Panc1 (cell line): ENCODE data around the gene KLF15. TPM values are rescaled to one million over a fixed set of nuclear protein-coding genes. Genes with fewer than 3 reads are reported as not detected.

ENCODE experiments used
- ATAC-seq: fragments of 200-7000 bp; cut with Tn5 transposase; 2 replicates; pipeline ENCODE4 v1.9.1; 2020; ENCODE audit warnings: mild to moderate bottlenecking, moderate library complexity
- BruUV-seq: library from RNA; stranded (reverse); fragments of 400-500 nt; replicated peaks from 2 replicates; lab custom pipeline; 2021; lab: Mats Ljungman, UMichigan
- CTCF ChIA-PET: fragments of 300-600 bp; sonication (Branson Sonifier 250); formaldehyde crosslinking; loops from one replicate; lab custom pipeline; 2022; ENCODE audit warnings: antibody characterized with exemption; lab: Charles Lee
- POLR2A ChIA-PET: fragments of 300-600 bp; sonication (Branson Sonifier 250); formaldehyde crosslinking; loops from one replicate; lab custom pipeline; 2022; ENCODE audit warnings: antibody characterized with exemption; lab: Charles Lee
- DNase-seq: peaks from one replicate; pipeline ENCODE4 v3.0.0-alpha.2; 2010; ENCODE audit warnings: low read depth, low spot score
- H3K27ac ChIP-seq: 2 replicates; pipeline ENCODE4 v1.5.1; 2011; ENCODE audit warnings: mild to moderate bottlenecking, low read length, inconsistent platforms
- H3K27me3 ChIP-seq: fragments of 200-500 bp; sonication (Bioruptor generic); 2 replicates; pipeline ENCODE4 v1.6.0; 2014; ENCODE audit warnings: low read length, inconsistent platforms; ENCODE audit not compliant: control insufficient read depth, insufficient read depth
- H3K36me3 ChIP-seq: fragments of 200-500 bp; sonication (Bioruptor generic); 2 replicates; pipeline ENCODE4 v1.5.1; 2014; ENCODE audit warnings: inconsistent platforms, mild to moderate bottlenecking, low read length, moderate library complexity; ENCODE audit not compliant: control insufficient read depth, insufficient read depth
- H3K4me1 ChIP-seq: 2 replicates; pipeline ENCODE4 v1.5.1; 2011; ENCODE audit warnings: inconsistent platforms, mild to moderate bottlenecking, low read length, moderate library complexity; ENCODE audit not compliant: control insufficient read depth, insufficient read depth
- H3K4me3 ChIP-seq, 2 experiments: 2 replicates each; pipeline ENCODE4 v1.5.1; 2011 to 2012; ENCODE audit warnings: low read depth in 2 of 2, low read length in 2 of 2, mild to moderate bottlenecking in 2 of 2, inconsistent platforms in 1 of 2, moderate library complexity in 1 of 2
- H3K9me3 ChIP-seq: fragments of 200-500 bp; sonication (Bioruptor generic); 2 replicates; pipeline ENCODE4 v1.5.1; 2014; ENCODE audit warnings: low read depth, mild to moderate bottlenecking, inconsistent platforms, low read length, moderate library complexity; ENCODE audit not compliant: control insufficient read depth, insufficient read depth
- CTCF ChIP-seq: fragments of 450-650 bp; IDR thresholded peaks from 2 replicates; pipeline ENCODE4 v1.5.1; 2017; ENCODE audit warnings: mild to moderate bottlenecking
- POLR2AphosphoS5 ChIP-seq: IDR thresholded peaks from 2 replicates; pipeline ENCODE4 v1.6.1; 2012; ENCODE audit warnings: mild to moderate bottlenecking, low read depth, low read length, moderate library complexity
- REST ChIP-seq, 2 experiments: IDR thresholded peaks; 2 replicates each; pipeline ENCODE4 v1.6.1; 2011 to 2012; ENCODE audit warnings: low read depth in 2 of 2, control low read depth in 1 of 2, low read length in 1 of 2, mild to moderate bottlenecking in 1 of 2, moderate library complexity in 1 of 2; ENCODE audit not compliant: insufficient read depth in 1 of 2
- SIN3A ChIP-seq: IDR thresholded peaks from 2 replicates; pipeline ENCODE4 v1.6.1; 2012; ENCODE audit warnings: low read depth, mild to moderate bottlenecking, low read length, moderate library complexity, borderline replicate concordance; ENCODE audit not compliant: insufficient read depth
- TCF7L2 ChIP-seq: IDR thresholded peaks from 2 replicates; pipeline ENCODE4 v1.6.1; 2011; ENCODE audit warnings: mild to moderate bottlenecking, low read depth, low read length, inconsistent platforms
- in situ Hi-C: cut with HindIII; loops from 2 replicates; pipeline ENCODE4 v1.10.0; 2016; ENCODE audit warnings: low sequenced_read_pairs, low pct_unique_long_range_greater_than_20kb
- intact Hi-C: fragments of 100-400 bp; cut with micrococcal nuclease; formaldehyde crosslinking; loops from one replicate; pipeline ENCODE4 v1.10.0; 2022; ENCODE audit not compliant: unreplicated experiment
- total RNA-seq: library from RNA; stranded (reverse); gene quantifications from one replicate; pipeline ENCODE4 v1.2.1, GENCODE V29; 2021; ENCODE audit not compliant: unreplicated experiment

The KLF15 gene
- total RNA-seq, 1 experiment from 2014 or later = 0.10 TPM

GRCh38 chr3:126358038-126358815, 1.0 kb upstream of the KLF15 start:
- BruUV-seq = no TSS peak
- ChIA-PET CTCF (interaction anchor here (0.6 kb wide), 1 partner anchor 118 kb away, joined by 3 read pairs; no protein-coding TSS in a partner anchor), POLR2A (no interaction called here)
- no peak for TF ChIP-seq POLR2AphosphoS5
- TF ChIP-seq CTCF = no peak
- no peak for TF ChIP-seq REST (IDR thresholded peaks at IDR 0.05; ENCODE audit: insufficient read depth in 1 of 2, low read depth in 2 of 2, low read length in 1 of 2)
- no peak for TF ChIP-seq TCF7L2
- TF ChIP-seq SIN3A = no peak
- Histone ChIP-seq H3K27ac (no peak overlapping the region), H3K36me3 (no peaks in the 10 kb centered on the region; the same call in 1 of the 2 replicates), H3K4me1 (peaks cover 13% of the 10 kb centered on the region), H3K27me3 (peaks cover 26% of the 10 kb centered on the region), H3K9me3 (no peaks in the 10 kb centered on the region), H3K4me3 (peak overlapping the region in 1 of 2 experiments; percentile 44; a peak in 3 of 4 replicates)
- ATAC-seq (no peak), DNase-seq (no peak)
- intact Hi-C loops = no loop called here
- in situ Hi-C loops = no loop called here

- POLR2A ChIA-PET = no interaction called here
- ATAC-seq = no peak
- Histone ChIP-seq H3K4me1 (peaks cover 13% of the 10 kb centered on the region), H3K27ac (no peak overlapping the region), H3K27me3 (peaks cover 24% of the 10 kb centered on the region), H3K4me3 (peak overlapping the region; percentile 26 to 44), H3K9me3 (no peaks in the 10 kb centered on the region), H3K36me3 (no peaks in the 10 kb centered on the region; the same call in 1 of the 2 replicates)
- DNase-seq = no peak
- BruUV-seq = no TSS peak
- TF ChIP-seq CTCF (no peak), REST (IDR thresholded peaks at IDR 0.05; ENCODE audit: insufficient read depth in 1 of 2, low read depth in 2 of 2, low read length in 1 of 2) (no peak), SIN3A (no peak), POLR2AphosphoS5 (no peak), TCF7L2 (no peak)
- intact Hi-C loops = no loop called here
- in situ Hi-C loops = no loop called here
- CTCF ChIA-PET = no interaction called here
Observed at GRCh38 chr3:126356373-126357264, 589 bp downstream of the KLF15 start.
